HAP-1 (cell line): ENCODE results near the gene ACADVL.

Experiments
- DNase-seq, 2 experiments: peaks; one replicate each; pipeline ENCODE4 v3.0.0-alpha.2; 2016 to 2020; ENCODE audit warnings: low spot score in 2 of 2
- H3K27me3 ChIP-seq: fragments of 250-450 bp; sonication (Bioruptor Pico); 2 replicates; pipeline ENCODE4 v1.5.1; 2020; ENCODE audit warnings: low read depth, mild to moderate bottlenecking, moderate library complexity
- H3K36me3 ChIP-seq: fragments of 250-450 bp; sonication (Bioruptor Pico); replicated peaks from 2 replicates; pipeline ENCODE4 v1.5.1; 2020; ENCODE audit warnings: mild to moderate bottlenecking
- H3K4me1 ChIP-seq: fragments of 250-450 bp; sonication (Bioruptor Pico); 2 replicates; pipeline ENCODE4 v1.5.1; 2020; ENCODE audit warnings: mild to moderate bottlenecking
- H3K4me3 ChIP-seq: fragments of 250-450 bp; sonication (Bioruptor Pico); 2 replicates; pipeline ENCODE4 v1.5.1; 2020; ENCODE audit warnings: mild to moderate bottlenecking, moderate library complexity
- H3K9me3 ChIP-seq: fragments of 250-450 bp; sonication (Bioruptor Pico); 2 replicates; pipeline ENCODE4 v1.5.1; 2020; ENCODE audit warnings: mild to moderate bottlenecking, moderate library complexity
- in situ Hi-C: fragments of 300-500 bp; cut with MboI; formaldehyde crosslinking; loops from 3 replicates; pipeline ENCODE4 v1.14.3; 2020; ENCODE audit warnings: low sequenced_read_pairs, inconsistent platforms, mixed read lengths

ACADVL gene

DNA sequence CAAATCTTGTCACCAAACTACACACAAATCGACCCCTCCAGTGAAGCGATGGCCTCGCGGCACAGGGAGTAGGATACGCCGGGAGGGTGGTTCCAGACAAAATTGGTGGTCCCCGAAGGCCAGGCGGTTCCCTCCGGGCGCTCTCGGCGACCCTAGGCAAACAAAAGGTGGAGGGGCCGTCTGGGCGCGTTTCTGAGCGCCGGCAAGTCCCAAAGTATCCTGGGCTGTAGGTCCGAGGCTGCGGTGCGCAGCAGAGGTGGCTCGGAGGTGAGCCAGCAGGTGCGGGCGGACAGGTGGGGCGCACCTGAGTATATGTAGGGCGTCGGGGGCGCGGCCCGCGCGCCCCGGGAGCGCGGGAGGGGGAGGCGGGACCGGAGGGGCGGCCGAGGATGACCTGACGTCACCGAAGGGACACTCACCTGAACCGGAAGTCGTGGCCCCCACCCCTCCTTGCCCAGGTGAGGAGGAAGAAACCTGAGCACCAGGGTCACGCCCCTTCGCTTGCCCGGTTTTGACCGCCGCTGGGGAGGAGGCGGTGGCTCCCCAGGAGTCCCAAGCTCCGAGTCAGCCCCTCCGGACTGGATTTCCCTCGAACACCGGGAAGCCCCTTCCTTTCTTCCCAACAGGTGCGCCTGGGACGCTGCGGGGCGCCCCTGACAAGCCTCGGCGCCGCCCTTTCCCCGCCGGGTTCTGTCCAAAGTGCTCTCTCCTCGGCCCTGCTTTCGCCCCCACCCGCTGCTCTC is 42.6 kb downstream of the ACADVL start, which contains the start of gene CLDN7:
TSS of gene CLDN7 (minus strand) at position 287 of the 743 bp plus-strand sequence. CDS start 435 bp downstream, outside the sequence.
- Histone ChIP-seq H3K36me3 (peaks cover 28% of the 10 kb centered on the region), H3K4me1 (peaks cover 29% of the 10 kb centered on the region), H3K4me3 (no peak within 1 kb of the TSS), H3K27me3 (no peaks in the 10 kb centered on the region), H3K9me3 (no peaks in the 10 kb centered on the region)
- no peak for DNase-seq
- in situ Hi-C loops: no loop called here

DNA sequence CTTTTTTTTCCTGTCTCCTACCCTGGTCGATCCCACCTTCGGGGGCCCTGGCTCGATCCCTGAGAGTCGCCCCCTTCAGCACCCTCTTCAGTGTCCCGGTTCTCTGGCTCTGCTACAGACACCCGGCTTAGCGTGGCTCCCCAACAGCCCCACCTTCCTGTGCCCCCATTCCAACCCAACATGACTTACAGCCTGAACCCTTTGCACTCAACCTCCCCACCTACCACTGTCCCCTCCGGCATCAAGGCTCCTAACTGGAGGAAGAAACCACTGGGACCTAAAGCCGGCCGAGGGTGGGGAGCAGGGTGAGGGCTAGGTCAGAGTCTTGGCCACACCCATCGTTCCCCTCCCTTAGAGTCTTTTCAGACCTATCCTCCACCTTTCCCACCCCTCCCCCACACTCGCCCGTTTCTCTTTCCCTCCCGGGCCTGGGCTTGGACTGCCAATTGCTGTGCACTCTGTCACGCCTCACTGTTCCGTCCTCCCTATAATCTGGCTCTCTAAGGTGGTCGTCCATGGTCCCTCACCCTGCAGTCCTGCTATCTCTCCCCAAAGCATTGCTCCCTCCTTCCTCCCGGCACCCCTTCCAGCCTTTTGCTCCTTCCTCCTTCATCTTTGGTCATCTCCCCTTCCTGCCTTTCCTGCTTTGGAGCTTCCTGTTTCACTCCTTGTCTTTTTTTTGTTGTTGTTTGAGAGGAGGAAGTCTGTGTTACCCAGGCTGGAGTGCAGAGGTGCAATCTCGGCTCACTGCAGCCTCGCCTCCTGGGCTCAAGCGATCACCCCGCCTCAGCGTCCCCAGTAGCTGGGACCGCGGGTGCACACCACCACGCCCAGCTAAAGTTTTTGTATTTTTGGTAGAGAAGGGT is 43.4 kb downstream of the ACADVL start:
- Histone ChIP-seq H3K9me3 (no peaks in the 10 kb centered on the region), H3K4me3 (no peak overlapping the region), H3K36me3 (peaks cover 21% of the 10 kb centered on the region), H3K4me1 (peaks cover 29% of the 10 kb centered on the region), H3K27me3 (no peaks in the 10 kb centered on the region)
- peak; percentile 46 to 82 for DNase-seq
- in situ Hi-C loops: no loop called here

- H3K36me3 ChIP-seq: peaks cover 15% of the 10 kb centered on the region
- no peaks in the 10 kb centered on the region for H3K27me3 ChIP-seq
- H3K4me3 ChIP-seq: no peak overlapping the region
- in situ Hi-C loops: no loop called here
- H3K9me3 ChIP-seq: no peaks in the 10 kb centered on the region
- peaks cover 29% of the 10 kb centered on the region for H3K4me1 ChIP-seq
- DNase-seq: peak in 1 of 2 experiments; percentile 17
Measured at GRCh38 chr17:7263801-7264078, 44.0 kb downstream of the ACADVL start.

GRCh38 chr17:7266784-7267183 is 47.0 kb downstream of the ACADVL start:
- H3K27me3 ChIP-seq: no peaks in the 10 kb centered on the region
- H3K9me3 ChIP-seq: no peaks in the 10 kb centered on the region
- H3K4me1 ChIP-seq: peaks cover 29% of the 10 kb centered on the region
- in situ Hi-C loops: no loop called here
- no peaks in the 10 kb centered on the region for H3K36me3 ChIP-seq
- H3K4me3 ChIP-seq: no peak overlapping the region
- DNase-seq: no peak
